GM18498 (cell line): ENCODE measurements around the gene SDK1.

Experiments used
- ATAC-seq: cut with Tn5 transposase; IDR thresholded peaks from one replicate; pipeline ENCODE4 v1.9.1; 2021; ENCODE audit warnings: mild to moderate bottlenecking, moderate library complexity; ENCODE audit not compliant: unreplicated experiment

The SDK1 gene

DNA sequence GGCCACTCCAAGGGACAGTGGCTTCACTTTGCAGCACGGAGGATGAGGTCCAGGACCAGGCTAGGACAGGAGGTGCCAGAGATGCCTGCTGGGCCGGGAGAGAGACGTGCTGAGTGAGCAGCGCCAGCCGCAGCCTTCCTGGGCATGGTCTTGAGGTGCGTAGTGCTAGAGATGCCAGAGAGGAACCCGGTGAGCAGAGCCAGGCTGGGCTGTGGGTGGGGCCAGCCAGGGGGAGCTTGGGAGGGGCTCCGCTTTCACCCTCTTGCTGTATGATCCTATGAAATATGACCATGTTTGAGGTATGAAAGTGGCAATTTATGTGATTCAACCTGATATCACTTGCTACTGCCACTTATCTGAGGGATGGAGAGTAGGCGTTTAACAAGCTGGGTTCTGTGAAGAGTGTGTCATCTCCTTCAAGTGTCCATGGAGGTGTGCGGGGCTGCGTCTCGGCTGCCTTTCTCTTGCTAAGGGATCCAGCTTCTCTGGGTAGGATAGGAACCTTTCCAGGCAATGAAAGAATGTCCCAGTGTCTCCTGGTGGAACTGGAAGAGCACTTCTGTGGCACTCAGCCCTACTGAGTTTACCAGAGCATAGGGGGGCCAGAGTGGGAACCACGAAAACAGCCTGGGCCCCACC is 862.6 kb downstream of the SDK1 start:
- ATAC-seq, result no peak

DNA sequence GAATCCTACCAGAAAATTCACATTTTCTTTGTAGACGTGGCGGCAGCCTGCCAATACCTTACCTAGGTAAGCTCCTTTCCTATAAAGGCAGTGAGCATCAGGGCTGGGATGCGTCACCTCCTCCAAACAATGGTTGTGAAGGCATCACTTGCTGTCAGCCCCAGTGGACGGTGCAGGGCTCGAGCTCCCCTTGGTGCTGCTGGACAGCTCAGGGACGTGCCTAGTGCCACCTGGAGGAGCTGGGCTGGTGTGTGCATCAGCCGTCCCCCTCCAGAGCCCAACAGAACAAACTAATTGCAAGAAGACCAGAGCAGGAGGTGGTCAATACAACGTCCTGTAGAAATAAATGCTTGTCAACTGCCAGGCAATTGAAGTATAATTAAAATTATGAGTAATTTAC is 863.5 kb downstream of the SDK1 start:
- no peak for ATAC-seq

DNA sequence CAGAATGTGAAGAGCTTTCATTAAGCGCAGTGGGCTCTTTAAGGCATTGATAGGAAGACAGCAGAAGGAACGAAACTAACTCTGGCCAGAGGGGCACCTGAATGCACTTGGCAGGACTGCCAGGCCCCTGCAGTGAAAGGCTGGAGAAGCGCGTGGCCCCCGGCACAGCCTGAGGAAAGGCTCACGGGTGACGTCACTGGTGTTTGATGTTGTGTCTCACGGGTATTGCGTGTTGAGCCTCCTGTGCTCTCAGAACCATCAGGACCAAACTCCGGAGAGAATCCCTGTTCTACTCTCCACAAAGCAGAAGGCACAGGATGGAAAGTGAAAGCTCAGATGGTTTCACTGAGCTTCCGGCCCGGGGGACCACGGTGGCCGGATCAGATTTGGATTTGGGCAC is 865.3 kb downstream of the SDK1 start:
- no peak for ATAC-seq

DNA sequence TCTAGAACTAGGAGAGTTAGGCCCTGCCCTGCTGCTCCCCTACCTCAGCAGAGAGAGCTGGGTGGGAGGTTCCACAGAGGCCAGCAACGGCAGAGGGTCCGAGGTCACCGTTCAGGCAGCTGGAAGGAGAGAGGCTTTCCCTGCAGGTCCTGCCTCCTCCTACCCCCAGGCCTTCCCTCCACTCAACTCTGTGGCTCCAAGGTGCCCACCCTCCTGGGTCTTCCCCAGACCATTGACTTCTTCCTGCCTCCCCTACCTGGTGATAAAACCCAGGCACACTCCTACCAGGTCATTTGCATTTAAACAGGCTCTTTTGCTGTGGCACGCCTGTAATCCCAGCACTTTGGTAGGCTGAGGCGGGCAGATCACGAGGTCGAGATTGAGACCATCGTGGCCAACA is 865.8 kb downstream of the SDK1 start:
- ATAC-seq, result no peak

DNA sequence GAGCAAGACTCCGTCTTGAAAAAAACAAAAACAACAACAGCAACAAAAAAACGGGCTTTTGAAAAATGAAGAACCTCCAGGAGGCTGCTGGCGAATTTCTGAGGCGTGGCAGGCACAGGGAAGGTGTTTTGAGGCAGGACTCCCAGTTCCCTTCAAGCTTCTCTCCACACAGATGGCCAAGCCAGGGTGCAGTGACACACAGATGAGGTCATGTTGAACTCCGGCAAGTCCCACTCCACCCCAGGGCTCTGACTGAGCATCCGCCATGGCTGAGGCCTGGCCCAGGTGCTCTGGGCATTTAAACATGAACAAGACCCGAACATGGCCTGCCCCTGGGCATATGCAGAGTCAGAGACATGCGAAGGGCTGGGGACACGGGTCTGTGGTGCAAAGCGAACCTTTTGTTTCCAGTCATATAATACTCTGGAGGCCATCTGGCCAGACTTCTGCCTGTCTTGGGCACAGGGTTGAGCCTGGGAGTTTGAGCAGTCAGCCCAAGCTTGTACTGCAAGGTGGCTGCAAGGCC is 866.4 kb downstream of the SDK1 start:
- no peak for ATAC-seq

DNA sequence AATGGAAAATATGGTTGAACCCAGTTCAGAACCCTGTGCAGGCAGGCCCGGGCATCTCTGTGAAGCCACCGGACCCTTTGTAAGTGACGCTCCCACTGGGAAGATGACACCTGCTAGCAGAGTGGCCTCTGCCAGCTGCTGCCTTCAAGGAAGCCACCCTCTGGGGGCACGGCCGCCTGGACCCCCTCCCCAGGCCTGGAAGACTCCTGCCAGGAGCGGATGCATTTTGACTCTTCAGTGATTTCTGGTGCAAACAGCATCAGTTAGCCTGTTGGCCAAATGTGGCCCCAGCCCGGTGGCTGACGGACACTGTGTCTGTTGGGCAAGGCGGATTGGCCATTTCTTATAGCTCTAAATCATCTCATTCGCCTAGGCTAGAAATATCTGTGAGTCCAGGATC is 867.0 kb downstream of the SDK1 start:
- ATAC-seq, result no peak

DNA sequence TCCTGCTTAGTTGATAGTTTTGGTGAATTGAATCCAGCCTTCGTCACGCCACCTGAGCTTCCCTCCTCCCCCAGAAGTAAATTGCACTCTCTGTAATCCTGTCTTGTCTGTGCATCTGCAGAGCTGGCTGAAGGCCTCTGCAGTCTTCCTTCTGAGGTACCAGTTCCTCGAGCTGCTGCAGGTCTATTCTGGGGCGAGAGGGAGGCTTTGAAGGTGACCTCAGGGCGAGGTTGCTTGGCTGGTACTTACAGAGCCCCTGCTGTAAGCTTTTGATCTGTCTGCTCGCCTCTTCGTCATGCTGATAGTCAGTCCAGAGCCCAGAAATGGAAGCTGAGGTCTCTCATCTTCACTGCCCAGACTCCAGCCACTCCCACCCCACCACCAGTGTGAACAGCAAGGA is 867.5 kb downstream of the SDK1 start:
- ATAC-seq, result no peak

DNA sequence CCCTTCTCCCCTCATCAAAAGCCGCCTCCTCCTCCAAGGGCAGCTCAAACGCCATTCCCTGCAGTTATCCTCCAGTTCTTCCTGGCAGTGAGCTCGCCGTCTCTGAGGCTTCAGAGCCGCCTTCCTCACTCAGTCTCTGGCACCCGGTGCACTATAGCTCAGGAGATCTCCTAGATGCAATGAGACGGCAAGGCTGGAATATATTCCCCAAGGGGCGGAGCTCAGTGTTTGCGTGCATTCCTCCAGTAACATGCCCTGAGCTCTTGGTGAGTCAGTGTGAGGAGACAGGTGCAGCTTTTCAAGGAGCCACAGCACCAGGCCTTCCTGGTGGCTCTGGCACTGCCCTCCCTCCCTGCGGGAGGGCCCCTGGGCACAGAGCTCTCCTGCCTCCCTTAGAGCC is 868.4 kb downstream of the SDK1 start:
- ATAC-seq, result no peak

DNA sequence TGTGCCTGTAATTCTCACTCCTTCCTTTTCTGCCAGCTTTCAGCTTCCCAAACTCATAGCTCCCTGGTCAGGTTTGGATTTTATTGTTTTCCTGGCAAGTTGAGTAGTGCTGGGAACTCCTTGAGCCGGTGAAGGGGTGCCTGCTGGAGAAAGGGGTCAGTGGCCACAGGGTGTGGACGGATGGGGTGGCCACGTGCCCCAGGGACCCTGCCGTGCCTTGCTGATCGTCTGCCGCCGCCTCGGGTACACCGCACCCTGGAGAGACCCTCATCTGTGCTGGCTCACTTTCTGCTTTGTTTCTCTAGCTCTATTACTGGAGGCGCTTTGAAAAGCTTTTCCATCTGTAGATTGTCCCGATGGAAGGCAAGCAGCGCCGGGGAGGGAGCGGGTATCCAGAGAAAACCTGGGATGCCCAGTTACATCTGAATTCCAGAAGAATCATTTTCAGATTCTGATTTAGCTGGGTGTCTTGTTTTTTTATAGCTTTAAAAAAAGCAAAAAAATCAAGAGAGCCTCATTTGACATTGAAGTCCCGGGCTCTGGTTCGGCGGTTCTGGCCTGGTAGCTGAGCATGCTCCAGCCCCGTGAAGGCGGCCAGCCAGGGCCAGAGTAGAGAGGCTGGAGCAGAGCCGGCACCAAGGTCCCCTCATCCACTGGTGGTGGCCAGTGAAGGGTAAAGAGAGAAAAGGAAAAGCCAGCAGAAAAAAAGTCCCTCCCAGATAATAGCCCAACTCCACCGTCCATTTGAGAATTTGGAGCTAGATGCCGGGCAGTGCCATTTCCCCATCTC is 870.1 kb downstream of the SDK1 start:
- ATAC-seq, result no peak

DNA sequence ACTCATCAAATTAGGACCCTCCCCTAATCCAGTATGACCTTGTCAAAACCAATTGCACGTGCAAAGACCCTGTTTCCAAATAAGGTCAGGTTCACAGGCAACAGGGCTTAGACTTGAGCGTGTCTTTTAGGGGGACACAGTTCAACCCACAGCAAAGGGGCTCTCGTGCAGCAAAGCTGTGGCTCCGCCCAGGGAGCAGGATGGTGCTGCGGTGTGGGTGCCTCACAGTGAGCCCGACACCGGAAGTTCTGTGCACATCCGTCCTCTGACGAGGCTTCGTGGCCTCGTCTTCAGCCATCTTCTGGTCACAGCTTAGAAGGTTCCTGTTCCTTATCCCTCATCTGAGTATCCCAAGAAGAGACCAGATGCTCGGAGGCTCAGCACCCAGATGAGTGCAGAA is 871.8 kb downstream of the SDK1 start:
- no peak for ATAC-seq

DNA sequence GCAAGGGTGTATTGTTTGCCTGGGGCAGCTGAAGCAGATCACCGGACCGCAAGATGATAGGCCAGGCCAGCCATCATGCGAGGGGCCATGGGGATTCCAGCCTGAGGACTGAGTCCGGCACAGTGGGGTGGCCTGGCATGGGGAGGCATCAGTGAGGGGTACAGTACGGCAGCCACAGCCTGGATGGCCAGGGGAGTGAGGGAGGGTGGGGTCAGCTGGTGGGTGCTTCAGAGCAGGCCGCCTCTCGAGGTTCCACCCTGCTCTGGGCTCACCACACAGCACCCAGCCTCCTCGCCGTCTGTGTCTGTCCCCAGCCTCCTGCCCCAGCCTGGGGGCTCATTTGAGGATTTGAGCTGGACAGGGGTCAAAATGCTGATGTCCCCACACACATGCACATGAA is 872.6 kb downstream of the SDK1 start:
- no peak for ATAC-seq

DNA sequence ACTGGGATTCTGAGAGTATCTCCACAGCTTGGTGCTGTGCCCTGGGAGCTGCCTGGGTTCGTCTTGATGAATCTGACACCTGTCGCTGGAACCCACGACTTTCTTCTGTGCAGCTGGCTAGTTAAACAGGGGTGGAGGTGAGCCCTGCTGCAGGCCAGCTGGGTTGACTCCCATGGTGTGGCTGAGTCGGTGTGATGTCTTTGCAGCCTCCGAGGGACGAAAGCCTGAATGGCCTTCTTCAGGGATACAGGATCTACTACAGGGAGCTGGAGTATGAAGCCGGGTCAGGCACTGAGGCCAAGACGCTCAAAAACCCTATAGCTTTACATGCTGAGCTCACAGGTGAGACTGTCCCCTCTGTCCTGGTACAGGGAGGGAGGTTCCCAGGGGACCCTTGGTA is 873.0 kb downstream of the SDK1 start:
- no peak for ATAC-seq

DNA sequence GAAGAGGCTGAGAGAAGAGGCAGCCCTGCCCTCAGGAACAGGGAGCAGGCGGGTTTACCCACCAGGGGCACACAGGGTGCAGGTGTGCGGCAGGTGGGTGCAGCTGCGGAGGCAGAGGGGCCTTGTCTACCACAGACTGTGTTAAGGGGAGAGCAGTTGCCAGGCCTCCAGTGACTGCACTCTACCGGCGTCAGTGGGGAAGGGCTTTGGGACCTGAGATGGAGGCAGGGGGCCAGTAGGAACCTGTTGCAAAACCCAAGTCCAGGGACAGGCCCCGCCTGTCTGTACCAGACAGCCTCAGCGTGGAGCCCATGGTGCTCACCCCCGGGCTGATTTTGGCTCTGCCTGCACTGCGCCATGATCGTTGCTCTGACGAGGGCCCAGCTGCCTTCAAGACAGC is 873.4 kb downstream of the SDK1 start:
- no peak for ATAC-seq

DNA sequence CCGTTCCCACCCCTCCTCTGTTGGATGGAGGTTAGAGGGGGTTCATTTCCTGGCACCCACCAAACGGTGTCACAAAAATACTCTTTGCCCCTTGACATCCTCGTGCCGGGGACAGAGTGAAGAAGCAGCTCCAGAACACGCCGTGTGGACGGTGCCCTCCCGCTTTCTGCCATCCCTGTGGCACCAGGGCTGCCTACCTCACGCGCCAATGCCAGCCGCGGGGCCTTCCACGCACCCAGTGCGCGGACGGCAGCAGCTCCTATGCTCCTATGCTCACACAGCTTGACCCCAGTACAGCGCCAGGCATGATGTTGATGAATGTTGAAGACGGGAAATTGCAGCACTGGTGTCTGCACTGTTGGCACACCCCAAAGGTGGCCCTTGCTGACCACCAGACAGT is 873.8 kb downstream of the SDK1 start:
- no peak for ATAC-seq

DNA sequence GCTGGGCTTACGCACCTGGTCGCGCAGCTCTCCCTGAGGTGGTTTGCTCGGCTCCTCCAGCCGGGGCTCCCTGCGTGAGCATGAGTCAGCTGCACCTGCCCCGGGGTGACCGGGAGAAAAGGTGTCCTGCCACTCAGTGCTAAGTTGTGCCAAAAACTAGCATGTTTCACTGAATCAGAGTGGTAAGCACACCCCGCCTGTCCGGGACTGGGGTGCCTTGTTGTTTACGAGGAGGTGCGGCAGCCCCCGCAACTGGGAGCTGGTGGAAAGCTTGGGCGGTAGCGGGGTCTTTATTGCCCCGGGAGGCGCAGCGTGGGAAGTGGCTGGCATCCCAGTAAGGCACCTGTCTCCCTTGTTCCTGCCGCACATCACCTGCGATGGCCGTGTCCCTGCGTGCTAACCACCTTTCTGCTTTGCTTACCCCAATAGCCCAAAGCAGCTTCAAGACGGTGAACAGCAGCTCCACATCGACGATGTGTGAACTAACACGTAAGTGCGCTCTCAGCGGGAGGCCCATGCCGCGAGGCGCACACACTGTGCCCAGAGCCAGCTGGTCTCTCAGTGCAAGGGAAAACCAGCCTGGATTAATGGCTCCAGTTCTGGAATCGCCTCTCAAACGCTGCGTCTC is 874.4 kb downstream of the SDK1 start:
- ATAC-seq, result no peak

DNA sequence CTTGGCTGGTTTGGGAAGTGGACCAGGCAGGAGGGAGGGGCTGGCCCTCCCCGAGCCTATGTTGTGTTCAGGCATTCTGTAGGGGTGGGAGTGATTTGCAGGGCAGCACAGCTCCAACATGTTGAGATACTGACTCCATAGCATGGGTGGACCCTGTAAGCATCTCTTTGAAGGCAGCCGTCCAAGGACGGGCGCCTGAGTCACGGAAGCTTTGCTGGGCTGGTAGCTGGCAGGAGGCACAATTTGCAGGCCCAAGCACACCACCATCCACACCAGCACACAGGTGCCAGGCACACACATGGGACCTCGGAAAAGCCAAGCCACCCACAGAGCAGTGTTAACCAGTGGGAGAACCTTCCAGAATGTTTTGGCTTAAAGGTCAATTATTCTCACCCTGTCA is 875.9 kb downstream of the SDK1 start:
- no peak for ATAC-seq

DNA sequence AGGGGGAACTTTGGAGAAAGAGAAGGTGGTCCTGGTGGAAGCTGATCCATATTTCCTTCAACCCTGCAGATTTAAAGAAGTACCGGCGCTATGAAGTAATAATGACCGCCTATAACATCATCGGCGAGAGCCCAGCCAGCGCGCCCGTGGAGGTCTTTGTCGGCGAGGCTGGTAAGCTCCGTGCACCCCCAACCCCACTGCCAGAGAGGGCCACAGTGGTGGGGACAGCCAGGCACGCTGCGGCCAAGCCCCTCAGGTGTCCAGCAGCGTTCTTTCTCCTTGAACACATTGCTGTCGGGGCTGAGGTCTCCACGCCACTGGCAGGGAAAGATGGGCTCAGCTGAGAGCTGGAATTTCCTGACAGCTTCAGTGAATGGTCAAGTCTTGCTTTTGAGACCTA is 877.4 kb downstream of the SDK1 start:
- no peak for ATAC-seq

DNA sequence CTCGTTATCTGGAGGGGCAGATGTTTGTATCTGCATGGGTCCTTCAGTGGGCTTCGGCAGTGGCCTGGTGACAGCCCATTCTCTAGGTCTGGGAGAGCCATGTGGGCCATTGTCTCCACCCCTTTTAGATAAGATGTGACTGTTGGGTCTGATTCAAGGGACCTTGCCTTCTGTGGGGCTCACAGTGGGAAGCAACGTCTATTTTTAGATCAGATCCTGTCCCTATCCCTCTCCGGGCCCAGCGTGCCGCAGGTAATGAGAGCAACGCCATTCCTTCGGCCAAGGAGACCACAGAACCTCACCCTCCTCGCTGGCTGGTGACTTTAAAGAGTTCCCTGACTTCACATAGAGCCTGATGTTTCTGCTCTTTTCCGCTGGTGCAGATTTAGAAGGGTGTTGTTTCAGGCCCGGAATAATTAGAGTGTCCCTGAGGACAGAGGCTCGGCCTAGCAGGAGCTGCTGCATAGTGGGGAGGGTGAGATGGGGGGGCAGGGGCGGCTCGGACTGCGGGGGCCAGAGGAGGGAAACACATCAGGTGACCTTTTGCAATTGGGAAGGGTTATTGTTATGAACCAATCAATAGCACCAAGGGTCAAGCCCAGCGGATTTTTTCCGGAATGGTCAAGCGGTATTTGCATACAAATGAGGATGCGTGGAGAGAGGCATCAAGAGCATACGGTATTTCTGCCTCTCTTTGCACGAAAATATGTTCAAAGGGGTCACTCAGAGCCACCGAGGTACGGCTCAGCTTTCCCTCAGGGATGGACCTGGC is 878.0 kb downstream of the SDK1 start:
- no peak for ATAC-seq

DNA sequence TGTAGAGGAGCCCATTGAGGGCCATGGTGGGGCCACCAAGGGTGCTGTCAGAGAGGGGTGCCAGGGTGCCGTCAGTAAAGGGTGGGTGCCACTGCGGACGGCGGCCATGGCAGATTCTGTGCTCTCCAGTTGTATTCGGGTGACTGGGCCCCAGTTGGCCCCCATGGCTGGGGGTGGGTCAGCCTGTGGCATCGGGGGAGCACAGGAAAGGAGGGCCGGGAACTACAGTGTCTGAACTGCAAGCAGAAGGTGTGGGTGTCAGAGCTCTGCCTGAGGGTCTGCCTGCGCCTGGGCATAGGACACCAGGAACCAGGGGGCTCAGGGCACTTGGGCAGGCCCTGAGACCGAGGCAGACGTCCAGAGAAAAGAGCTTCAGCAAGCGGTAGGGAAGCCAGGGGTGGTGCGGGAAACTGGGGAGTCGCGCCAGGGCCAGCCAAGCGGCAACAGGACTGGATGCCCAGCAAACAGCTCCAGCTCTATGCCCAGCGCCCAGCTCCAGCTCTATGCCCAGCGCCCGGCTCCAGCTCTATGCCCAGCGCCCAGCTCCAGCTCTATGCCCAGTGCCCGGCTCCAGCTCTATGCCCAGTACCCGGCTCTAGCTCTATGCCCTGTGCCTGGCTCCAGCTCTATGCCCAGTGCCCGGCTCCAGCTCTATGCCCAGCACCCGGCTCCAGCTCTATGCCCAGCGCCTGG is 878.8 kb downstream of the SDK1 start:
- no peak for ATAC-seq

DNA sequence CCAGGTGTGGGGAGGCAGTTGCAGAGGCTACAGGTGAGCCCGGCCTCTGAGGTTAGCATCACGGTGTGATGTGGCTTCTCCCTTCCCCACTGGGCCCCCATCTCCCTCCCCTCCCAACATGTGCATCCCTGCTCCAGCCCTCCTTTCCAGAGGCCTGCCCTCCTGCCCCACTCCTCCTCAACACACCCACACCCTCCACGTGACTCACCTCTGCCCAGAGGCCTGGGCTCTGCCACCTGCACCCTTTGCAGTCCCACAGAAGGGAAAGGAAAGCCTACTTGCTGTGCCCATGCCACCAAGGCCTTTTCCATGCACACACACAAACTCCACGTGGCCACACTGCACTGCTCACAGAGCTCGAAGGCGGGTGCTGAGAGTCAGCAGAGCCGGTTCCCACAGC is 880.4 kb downstream of the SDK1 start:
- no peak for ATAC-seq
